Uterus (tissue), 2 donors: Measurements from ENCODE around the gene DCAF8L2.
"Not testable (repeated sequence)": the region's sequence is repeated elsewhere in the genome, so short reads cannot be mapped to it uniquely, and the experiment has no call there.

ENCODE experiments used
- POLR2A ChIP-seq, 2 donors: fragments of 450-650 bp; IDR thresholded peaks; one replicate each; pipeline ENCODE4 v1.6.1; 2016; ENCODE audit warnings: antibody characterized with exemption in 2 of 2, mild to moderate bottlenecking in 1 of 2, moderate library complexity in 1 of 2
- TF ChIP-seq, protein P1 (sequence below), 4 experiments: fragments of 200-600 bp in 2 of 4; fragments of 450-650 bp in 2 of 4; sonication (generic) in 2 of 4; IDR thresholded peaks; one replicate each; pipeline ENCODE4 v1.5.1; 2016 to 2019; ENCODE audit warnings: antibody characterized with exemption in 4 of 4, mild to moderate bottlenecking in 2 of 4, moderate library complexity in 1 of 4

DNA sequence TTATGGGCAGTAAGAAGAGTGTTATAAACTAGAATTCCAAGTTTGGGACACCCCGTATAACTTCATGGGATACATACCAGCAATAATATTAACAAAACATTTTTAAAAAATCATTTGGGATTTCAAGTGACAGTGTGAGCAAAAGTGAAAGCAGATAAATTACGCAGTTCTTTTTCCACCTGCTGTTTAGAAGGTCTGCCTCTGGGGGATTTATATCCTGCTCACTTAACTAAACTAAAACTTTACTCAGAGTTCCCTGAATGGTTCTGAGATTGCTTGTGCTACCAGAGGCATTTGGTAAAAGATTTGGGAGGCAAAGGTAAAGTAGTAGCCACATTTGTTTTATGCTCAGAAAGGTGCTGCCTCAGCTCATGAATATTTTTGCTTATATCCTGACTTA, 160.2 kb downstream of the DCAF8L2 start:
- TF ChIP-seq, protein P1, sequence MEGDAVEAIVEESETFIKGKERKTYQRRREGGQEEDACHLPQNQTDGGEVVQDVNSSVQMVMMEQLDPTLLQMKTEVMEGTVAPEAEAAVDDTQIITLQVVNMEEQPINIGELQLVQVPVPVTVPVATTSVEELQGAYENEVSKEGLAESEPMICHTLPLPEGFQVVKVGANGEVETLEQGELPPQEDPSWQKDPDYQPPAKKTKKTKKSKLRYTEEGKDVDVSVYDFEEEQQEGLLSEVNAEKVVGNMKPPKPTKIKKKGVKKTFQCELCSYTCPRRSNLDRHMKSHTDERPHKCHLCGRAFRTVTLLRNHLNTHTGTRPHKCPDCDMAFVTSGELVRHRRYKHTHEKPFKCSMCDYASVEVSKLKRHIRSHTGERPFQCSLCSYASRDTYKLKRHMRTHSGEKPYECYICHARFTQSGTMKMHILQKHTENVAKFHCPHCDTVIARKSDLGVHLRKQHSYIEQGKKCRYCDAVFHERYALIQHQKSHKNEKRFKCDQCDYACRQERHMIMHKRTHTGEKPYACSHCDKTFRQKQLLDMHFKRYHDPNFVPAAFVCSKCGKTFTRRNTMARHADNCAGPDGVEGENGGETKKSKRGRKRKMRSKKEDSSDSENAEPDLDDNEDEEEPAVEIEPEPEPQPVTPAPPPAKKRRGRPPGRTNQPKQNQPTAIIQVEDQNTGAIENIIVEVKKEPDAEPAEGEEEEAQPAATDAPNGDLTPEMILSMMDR (IDR thresholded peaks at IDR 0.05) = not testable (repeated sequence)
- TF ChIP-seq POLR2A (IDR thresholded peaks at IDR 0.05) = not testable (repeated sequence)
